WTC11 (cell line): ENCODE measurements around the gene CEP57L1. TPM values are rescaled to one million over a fixed set of nuclear protein-coding genes. Genes with fewer than 3 reads are reported as not detected.

Source experiments
- ATAC-seq: fragments of 200-7000 bp; cut with Tn5 transposase; 2 replicates; pipeline ENCODE4 v1.10.0; 2021; ENCODE audit warnings: mild to moderate bottlenecking, moderate library complexity
- CTCF ChIA-PET: fragments of 300-600 bp; sonication (Branson Sonifier 250); formaldehyde crosslinking; loops from one replicate; lab custom pipeline; 2021; ENCODE audit warnings: antibody characterized with exemption; lab: Charles Lee
- POLR2A ChIA-PET: fragments of 350-600 bp; sonication (Branson Sonifier 250); formaldehyde crosslinking; loops from one replicate; lab custom pipeline; 2021; ENCODE audit warnings: antibody characterized with exemption; lab: Charles Lee
- DNase-seq: peaks from one replicate; pipeline ENCODE4 v3.0.0; 2021; ENCODE audit warnings: low spot score
- H3K27ac Mint-ChIP-seq: 2 replicates; pipeline ENCODE4 v1.8.0; 2021; ENCODE audit warnings: mixed read lengths
- H3K27me3 Mint-ChIP-seq: 2 replicates; pipeline ENCODE4 v1.8.0; 2021; ENCODE audit warnings: low read depth, mild to moderate bottlenecking, moderate library complexity, mixed read lengths
- H3K36me3 Mint-ChIP-seq: 2 replicates; pipeline ENCODE4 v1.8.0; 2021; ENCODE audit warnings: mixed read lengths
- H3K4me1 Mint-ChIP-seq: 2 replicates; pipeline ENCODE4 v1.8.0; 2022; ENCODE audit warnings: mixed read lengths
- H3K4me3 Mint-ChIP-seq: 2 replicates; pipeline ENCODE4 v1.8.0; 2021; ENCODE audit warnings: mild to moderate bottlenecking, moderate library complexity, mixed read lengths
- H3K9me3 Mint-ChIP-seq: 2 replicates; pipeline ENCODE4 v1.8.0; 2021; ENCODE audit warnings: mixed read lengths
- ATF6 ChIP-seq: sonication (generic); formaldehyde crosslinking; IDR thresholded peaks from 2 replicates; pipeline ENCODE4 v1.8.1; 2023; ENCODE audit warnings: mild to moderate bottlenecking, missing genetic modification reagents
- FOXJ3 ChIP-seq: sonication (generic); formaldehyde crosslinking; IDR thresholded peaks from 2 replicates; pipeline ENCODE4 v1.9.0; 2021; ENCODE audit warnings: missing genetic modification reagents, mild to moderate bottlenecking, borderline replicate concordance
- FOXK1 ChIP-seq: sonication (generic); formaldehyde crosslinking; IDR thresholded peaks from 2 replicates; pipeline ENCODE4 v1.8.0; 2022; ENCODE audit warnings: mild to moderate bottlenecking, moderate library complexity, missing genetic modification reagents
- GTF2I ChIP-seq: fragments of 250-450 bp; sonication (Bioruptor Pico); conservative IDR thresholded peaks from 2 replicates; pipeline ENCODE4 v1.4.0; 2021; ENCODE audit warnings: mild to moderate bottlenecking
- NR3C1 ChIP-seq: sonication (generic); formaldehyde crosslinking; conservative IDR thresholded peaks from 2 replicates; pipeline ENCODE4 v1.8.1; 2023; ENCODE audit warnings: low read depth, mild to moderate bottlenecking, missing genetic modification reagents
- PRRX2 ChIP-seq: fragments of 250-450 bp; sonication (Bioruptor Pico); IDR thresholded peaks from 2 replicates; pipeline ENCODE4 v1.8.0; 2021; ENCODE audit warnings: mild to moderate bottlenecking
- SOX15 ChIP-seq: fragments of 250-450 bp; sonication (Bioruptor Pico); IDR thresholded peaks from 2 replicates; pipeline ENCODE4 v1.9.0; 2021; ENCODE audit warnings: mild to moderate bottlenecking
- TEAD1 ChIP-seq: sonication (generic); formaldehyde crosslinking; IDR thresholded peaks from 2 replicates; pipeline ENCODE4 v1.8.0; 2022; ENCODE audit warnings: mild to moderate bottlenecking, missing genetic modification reagents
- TEAD4 ChIP-seq: sonication (generic); formaldehyde crosslinking; IDR thresholded peaks from 2 replicates; pipeline ENCODE4 v1.8.0; 2022; ENCODE audit warnings: mild to moderate bottlenecking, missing genetic modification reagents
- ZNF219 ChIP-seq: sonication (generic); formaldehyde crosslinking; IDR thresholded peaks from 2 replicates; pipeline ENCODE4 v1.8.0; 2023; ENCODE audit warnings: missing genetic modification reagents, mild to moderate bottlenecking, borderline replicate concordance
- ZSCAN18 ChIP-seq: fragments of 250-450 bp; sonication (Bioruptor Pico); IDR thresholded peaks from 2 replicates; pipeline ENCODE4 v2.1.2; 2022; ENCODE audit warnings: mild to moderate bottlenecking, moderate library complexity
- total RNA-seq: library from RNA; stranded (reverse); gene quantifications from 3 replicates; pipeline ENCODE4 v1.2.3, GENCODE V29; 2021
- TF ChIP-seq, protein P1 (sequence below): sonication (generic); formaldehyde crosslinking; IDR thresholded peaks from 2 replicates; pipeline ENCODE4 v1.8.0; 2023; ENCODE audit warnings: mild to moderate bottlenecking, missing genetic modification reagents
- TF ChIP-seq, protein P2 (sequence below): sonication (generic); formaldehyde crosslinking; IDR thresholded peaks from 2 replicates; pipeline ENCODE4 v1.8.1; 2022; ENCODE audit warnings: mild to moderate bottlenecking, missing genetic modification reagents, moderate library complexity, borderline replicate concordance

CEP57L1 gene
- total RNA-seq, 1 experiment from 2014 or later: 13.1 TPM

- TF ChIP-seq ZSCAN18 (CRISPR knock-in tag) (no peak), FOXK1 (CRISPR knock-in tag) (no peak)
- TF ChIP-seq, protein P1, sequence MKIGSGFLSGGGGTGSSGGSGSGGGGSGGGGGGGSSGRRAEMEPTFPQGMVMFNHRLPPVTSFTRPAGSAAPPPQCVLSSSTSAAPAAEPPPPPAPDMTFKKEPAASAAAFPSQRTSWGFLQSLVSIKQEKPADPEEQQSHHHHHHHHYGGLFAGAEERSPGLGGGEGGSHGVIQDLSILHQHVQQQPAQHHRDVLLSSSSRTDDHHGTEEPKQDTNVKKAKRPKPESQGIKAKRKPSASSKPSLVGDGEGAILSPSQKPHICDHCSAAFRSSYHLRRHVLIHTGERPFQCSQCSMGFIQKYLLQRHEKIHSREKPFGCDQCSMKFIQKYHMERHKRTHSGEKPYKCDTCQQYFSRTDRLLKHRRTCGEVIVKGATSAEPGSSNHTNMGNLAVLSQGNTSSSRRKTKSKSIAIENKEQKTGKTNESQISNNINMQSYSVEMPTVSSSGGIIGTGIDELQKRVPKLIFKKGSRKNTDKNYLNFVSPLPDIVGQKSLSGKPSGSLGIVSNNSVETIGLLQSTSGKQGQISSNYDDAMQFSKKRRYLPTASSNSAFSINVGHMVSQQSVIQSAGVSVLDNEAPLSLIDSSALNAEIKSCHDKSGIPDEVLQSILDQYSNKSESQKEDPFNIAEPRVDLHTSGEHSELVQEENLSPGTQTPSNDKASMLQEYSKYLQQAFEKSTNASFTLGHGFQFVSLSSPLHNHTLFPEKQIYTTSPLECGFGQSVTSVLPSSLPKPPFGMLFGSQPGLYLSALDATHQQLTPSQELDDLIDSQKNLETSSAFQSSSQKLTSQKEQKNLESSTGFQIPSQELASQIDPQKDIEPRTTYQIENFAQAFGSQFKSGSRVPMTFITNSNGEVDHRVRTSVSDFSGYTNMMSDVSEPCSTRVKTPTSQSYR (CRISPR knock-in tag): no peak
These were observed 18.9 kb upstream of the CEP57L1 start (continued) for GRCh38 chr6:109076377-109076776.

DNA sequence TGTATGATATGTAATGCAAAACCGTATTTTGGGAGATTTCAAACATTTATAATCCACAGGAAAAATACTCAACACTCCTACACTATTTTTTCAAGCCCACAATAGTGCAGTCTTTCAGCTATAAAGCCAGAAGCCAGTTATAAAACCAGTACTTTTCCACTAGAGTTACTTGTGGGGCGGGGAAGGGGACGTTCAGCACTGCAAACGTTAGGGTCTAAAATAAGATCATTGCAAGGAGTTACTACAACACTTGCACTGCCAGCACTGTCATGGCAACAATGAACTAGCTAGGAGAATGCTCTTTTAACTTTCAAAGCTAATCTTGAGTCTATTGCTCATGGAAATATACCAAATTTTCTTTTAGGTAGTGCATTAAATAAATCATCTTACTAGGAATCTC, 15.3 kb upstream of the CEP57L1 start:
- Mint-ChIP-seq H3K9me3 (no peaks in the 10 kb centered on the region), H3K27ac (no peak overlapping the region), H3K4me3 (no peak overlapping the region), H3K36me3 (no peaks in the 10 kb centered on the region)
- ATAC-seq: no peak
- TF ChIP-seq TEAD4: no peak
- TF ChIP-seq, all 79 proteins: peak for 0
- no peak for DNase-seq
- ChIA-PET POLR2A (no interaction called here), CTCF (no interaction called here)
- Mint-ChIP-seq H3K4me1 (peaks cover 9% of the 10 kb centered on the region; the same call in 1 of the 2 replicates), H3K27me3 (no peaks in the 10 kb centered on the region)

DNA sequence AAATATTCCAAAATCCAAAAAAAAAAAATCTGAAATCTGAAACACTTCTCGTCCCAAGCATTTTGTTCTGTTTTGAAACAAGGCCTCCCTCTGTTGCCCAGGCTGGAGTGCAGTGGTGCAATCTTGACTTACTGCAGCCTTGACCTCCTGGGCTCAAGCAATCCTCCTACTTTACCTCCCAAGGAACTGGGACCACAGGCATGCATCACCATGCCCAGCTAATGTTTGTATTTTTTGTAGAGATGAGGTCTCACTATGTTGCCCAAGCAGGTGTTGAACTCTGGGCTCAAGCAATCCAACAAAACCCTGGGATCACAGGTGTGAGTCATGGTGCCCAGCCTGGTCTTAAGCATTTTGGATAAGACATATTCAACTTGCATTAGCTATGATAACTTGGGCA, 14.3 kb upstream of the CEP57L1 start:
- Mint-ChIP-seq H3K9me3 (no peaks in the 10 kb centered on the region), H3K27me3 (no peaks in the 10 kb centered on the region), H3K27ac (no peak overlapping the region), H3K4me1 (peaks cover 9% of the 10 kb centered on the region; the same call in 1 of the 2 replicates), H3K4me3 (no peak overlapping the region), H3K36me3 (no peaks in the 10 kb centered on the region)
- ATAC-seq (no peak), DNase-seq (no peak)
- CTCF ChIA-PET: interaction anchor here (0.9 to 1.0 kb wide), 2 partner anchors 13 to 618 kb away, joined by 3 read pairs; partner anchors contain the start of gene SESN1
- POLR2A ChIA-PET: no interaction called here
- TF ChIP-seq GTF2I (CRISPR knock-in tag): no peak
- TF ChIP-seq SOX15 (CRISPR knock-in tag): no peak
- TF ChIP-seq FOXJ3 (CRISPR knock-in tag): no peak
- TF ChIP-seq, protein P2, sequence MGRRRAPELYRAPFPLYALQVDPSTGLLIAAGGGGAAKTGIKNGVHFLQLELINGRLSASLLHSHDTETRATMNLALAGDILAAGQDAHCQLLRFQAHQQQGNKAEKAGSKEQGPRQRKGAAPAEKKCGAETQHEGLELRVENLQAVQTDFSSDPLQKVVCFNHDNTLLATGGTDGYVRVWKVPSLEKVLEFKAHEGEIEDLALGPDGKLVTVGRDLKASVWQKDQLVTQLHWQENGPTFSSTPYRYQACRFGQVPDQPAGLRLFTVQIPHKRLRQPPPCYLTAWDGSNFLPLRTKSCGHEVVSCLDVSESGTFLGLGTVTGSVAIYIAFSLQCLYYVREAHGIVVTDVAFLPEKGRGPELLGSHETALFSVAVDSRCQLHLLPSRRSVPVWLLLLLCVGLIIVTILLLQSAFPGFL (CRISPR knock-in tag): no peak
- TF ChIP-seq TEAD1 (CRISPR knock-in tag): no peak
- no peak for TF ChIP-seq ZNF219 (CRISPR knock-in tag)
- no peak for TF ChIP-seq PRRX2 (CRISPR knock-in tag)
- TF ChIP-seq NR3C1: no peak
- TF ChIP-seq ATF6 (CRISPR knock-in tag): no peak
- no peak for TF ChIP-seq FOXK1 (CRISPR knock-in tag)
- TF ChIP-seq, all 79 proteins: peak for 0
